Astrocyte (in vitro differentiated cells and primary cell): Measurements from ENCODE around the gene GRIA1. TPM values are rescaled to one million over a fixed set of nuclear protein-coding genes. Genes with fewer than 3 reads are reported as not detected.

ENCODE experiments used
- DNase-seq: peaks from one replicate; pipeline ENCODE4 v3.0.0-alpha.2; 2010; ENCODE audit warnings: low read depth
- FAIRE-seq: peaks from 2 replicates; lab custom pipeline; 2011; peaks lifted over from hg19 to GRCh38; lab: Jason Lieb, UNC
- H2AFZ ChIP-seq: 2 replicates; pipeline ENCODE4 v1.6.0; 2012; ENCODE audit warnings: low read depth, low read length, inconsistent platforms
- H3K27ac ChIP-seq: 2 replicates; pipeline ENCODE4 v1.5.1; 2011; ENCODE audit warnings: low read depth, low read length, inconsistent platforms
- H3K27me3 ChIP-seq: 2 replicates; pipeline ENCODE4 v1.6.0; 2011; ENCODE audit warnings: low read length, inconsistent platforms; ENCODE audit not compliant: insufficient read depth
- H3K36me3 ChIP-seq: 2 replicates; pipeline ENCODE4 v1.5.1; 2011; ENCODE audit warnings: low read length, inconsistent platforms; ENCODE audit not compliant: insufficient read depth
- H3K4me1 ChIP-seq: 2 replicates; pipeline ENCODE4 v1.5.1; 2011; ENCODE audit warnings: low read length, inconsistent platforms; ENCODE audit not compliant: insufficient read depth
- H3K4me2 ChIP-seq: 2 replicates; pipeline ENCODE4 v1.6.0; 2012; ENCODE audit warnings: low read length, inconsistent platforms
- H3K4me3 ChIP-seq: 2 replicates; pipeline ENCODE4 v1.5.1; 2011; ENCODE audit warnings: low read depth, mild to moderate bottlenecking, low read length, inconsistent platforms; ENCODE audit not compliant: insufficient read depth
- H3K79me2 ChIP-seq: 2 replicates; pipeline ENCODE4 v1.6.0; 2012; ENCODE audit warnings: mild to moderate bottlenecking, low read length, inconsistent platforms; ENCODE audit not compliant: insufficient read depth
- H3K9ac ChIP-seq: 2 replicates; pipeline ENCODE4 v1.6.0; 2012; ENCODE audit warnings: mild to moderate bottlenecking, low read length, inconsistent platforms
- H3K9me3 ChIP-seq: 2 replicates; pipeline ENCODE4 v1.5.1; 2012; ENCODE audit warnings: low read depth, mild to moderate bottlenecking, low read length, inconsistent platforms; ENCODE audit not compliant: insufficient read depth
- H4K20me1 ChIP-seq: 2 replicates; pipeline ENCODE4 v1.6.0; 2012; ENCODE audit warnings: low read length, inconsistent platforms; ENCODE audit not compliant: insufficient read depth
- H3K27ac Mint-ChIP-seq: one replicate; pipeline ENCODE4 v1.8.0; 2021; ENCODE audit warnings: mild to moderate bottlenecking, mixed read lengths; ENCODE audit not compliant: unreplicated experiment
- H3K27me3 Mint-ChIP-seq: one replicate; pipeline ENCODE4 v1.8.0; 2021; ENCODE audit warnings: low read depth, mixed read lengths; ENCODE audit not compliant: unreplicated experiment
- H3K36me3 Mint-ChIP-seq: one replicate; pipeline ENCODE4 v1.8.0; 2021; ENCODE audit warnings: low read depth, mixed read lengths; ENCODE audit not compliant: unreplicated experiment
- H3K4me1 Mint-ChIP-seq: one replicate; pipeline ENCODE4 v1.8.0; 2021; ENCODE audit warnings: low read depth, mixed read lengths; ENCODE audit not compliant: unreplicated experiment
- H3K4me3 Mint-ChIP-seq: one replicate; pipeline ENCODE4 v1.8.0; 2021; ENCODE audit warnings: mild to moderate bottlenecking, moderate library complexity, mixed read lengths; ENCODE audit not compliant: unreplicated experiment
- H3K9me3 Mint-ChIP-seq: one replicate; pipeline ENCODE4 v1.8.0; 2021; ENCODE audit warnings: mild to moderate bottlenecking, mixed read lengths; ENCODE audit not compliant: unreplicated experiment
- EZH2 ChIP-seq: IDR thresholded peaks from 2 replicates; pipeline ENCODE4 v1.6.1; 2012; ENCODE audit warnings: mild to moderate bottlenecking, low read length, inconsistent platforms; ENCODE audit not compliant: insufficient read depth
- total RNA-seq: library from RNA; stranded (reverse); gene quantifications from 2 replicates; pipeline ENCODE4 v1.2.1, GENCODE V29; 2021
- TF ChIP-seq, protein P1 (sequence below): IDR thresholded peaks from 2 replicates; pipeline ENCODE4 v1.5.1; 2011; ENCODE audit warnings: low read depth, mild to moderate bottlenecking, inconsistent platforms, low read length, moderate library complexity; ENCODE audit not compliant: insufficient read depth

GRIA1 gene
- total RNA-seq, 1 donor from 2014 or later: 5.4 TPM

DNA sequence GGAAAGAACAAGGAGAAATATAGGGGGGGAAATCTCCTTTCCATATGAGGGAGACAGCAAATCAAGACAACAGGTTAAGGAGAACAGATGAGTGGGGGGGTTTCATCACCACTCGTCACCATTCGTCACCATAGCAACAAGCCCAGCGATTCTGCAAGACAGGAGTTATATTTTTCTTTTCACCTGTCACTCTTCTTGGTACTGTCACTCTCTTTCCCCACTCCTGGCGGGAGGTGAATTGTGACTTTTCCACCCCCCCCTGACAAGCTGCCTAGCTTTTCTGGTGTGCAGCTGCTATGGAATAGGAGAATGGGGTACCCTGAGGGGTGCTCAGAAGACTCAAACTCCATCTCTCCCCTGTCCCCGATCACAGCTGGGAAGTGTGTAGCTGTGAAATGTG, 308.4 kb downstream of the GRIA1 start:
- Histone ChIP-seq H3K9me3 (no peaks in the 10 kb centered on the region), H3K27me3 (no peaks in the 10 kb centered on the region), H3K4me3 (no peak overlapping the region), H3K36me3 (no peaks in the 10 kb centered on the region), H4K20me1 (no peaks in the 10 kb centered on the region), H3K4me1 (no peaks in the 10 kb centered on the region), H3K9ac (no peak overlapping the region), H2AFZ (no peak overlapping the region), H3K27ac (no peak overlapping the region), H3K4me2 (no peak overlapping the region), H3K79me2 (no peaks in the 10 kb centered on the region)
- TF ChIP-seq, protein P1, sequence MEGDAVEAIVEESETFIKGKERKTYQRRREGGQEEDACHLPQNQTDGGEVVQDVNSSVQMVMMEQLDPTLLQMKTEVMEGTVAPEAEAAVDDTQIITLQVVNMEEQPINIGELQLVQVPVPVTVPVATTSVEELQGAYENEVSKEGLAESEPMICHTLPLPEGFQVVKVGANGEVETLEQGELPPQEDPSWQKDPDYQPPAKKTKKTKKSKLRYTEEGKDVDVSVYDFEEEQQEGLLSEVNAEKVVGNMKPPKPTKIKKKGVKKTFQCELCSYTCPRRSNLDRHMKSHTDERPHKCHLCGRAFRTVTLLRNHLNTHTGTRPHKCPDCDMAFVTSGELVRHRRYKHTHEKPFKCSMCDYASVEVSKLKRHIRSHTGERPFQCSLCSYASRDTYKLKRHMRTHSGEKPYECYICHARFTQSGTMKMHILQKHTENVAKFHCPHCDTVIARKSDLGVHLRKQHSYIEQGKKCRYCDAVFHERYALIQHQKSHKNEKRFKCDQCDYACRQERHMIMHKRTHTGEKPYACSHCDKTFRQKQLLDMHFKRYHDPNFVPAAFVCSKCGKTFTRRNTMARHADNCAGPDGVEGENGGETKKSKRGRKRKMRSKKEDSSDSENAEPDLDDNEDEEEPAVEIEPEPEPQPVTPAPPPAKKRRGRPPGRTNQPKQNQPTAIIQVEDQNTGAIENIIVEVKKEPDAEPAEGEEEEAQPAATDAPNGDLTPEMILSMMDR: no peak
- TF ChIP-seq EZH2: no peak
- H3K4me3 Mint-ChIP-seq: no peak overlapping the region
- no peak for FAIRE-seq
- H3K27ac Mint-ChIP-seq: no peak overlapping the region
- H3K4me1 Mint-ChIP-seq: peaks cover 5% of the 10 kb centered on the region
- no peak for DNase-seq
- H3K9me3 Mint-ChIP-seq: no peaks in the 10 kb centered on the region
- H3K36me3 Mint-ChIP-seq: no peaks in the 10 kb centered on the region
- no peaks in the 10 kb centered on the region for H3K27me3 Mint-ChIP-seq

DNA sequence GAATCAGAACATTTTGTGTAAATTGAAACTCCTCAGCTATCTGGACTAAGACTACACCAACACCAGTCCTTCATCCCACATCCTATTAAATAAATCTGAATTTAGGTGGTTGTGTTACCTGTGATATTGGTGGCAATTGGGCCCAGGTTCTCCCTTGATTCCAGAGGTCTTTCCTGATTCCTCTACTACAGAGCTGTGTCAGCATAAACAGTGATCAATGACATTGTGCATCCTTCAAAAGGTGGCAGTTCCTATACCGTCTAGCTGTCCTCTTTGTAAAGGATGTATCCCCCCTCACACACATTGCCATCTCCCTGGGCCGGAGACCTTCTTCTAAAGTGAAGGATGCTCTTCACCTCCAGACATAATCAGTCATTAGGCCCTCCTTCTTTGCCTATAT, 309.0 kb downstream of the GRIA1 start:
- H3K27ac ChIP-seq: no peak overlapping the region
- Mint-ChIP-seq H3K27ac (no peak overlapping the region), H3K36me3 (no peaks in the 10 kb centered on the region), H3K9me3 (no peaks in the 10 kb centered on the region), H3K4me1 (peaks cover 5% of the 10 kb centered on the region), H3K4me3 (no peak overlapping the region), H3K27me3 (no peaks in the 10 kb centered on the region)
- H3K27me3 ChIP-seq: no peaks in the 10 kb centered on the region
- H4K20me1 ChIP-seq: no peaks in the 10 kb centered on the region
- H3K9me3 ChIP-seq: no peaks in the 10 kb centered on the region
- H3K79me2 ChIP-seq: no peaks in the 10 kb centered on the region
- TF ChIP-seq, protein P1: no peak
- no peak for TF ChIP-seq EZH2
- no peak overlapping the region for H2AFZ ChIP-seq
- DNase-seq (no peak), FAIRE-seq (no peak)
- no peak overlapping the region for H3K4me3 ChIP-seq
- H3K4me1 ChIP-seq: no peaks in the 10 kb centered on the region
- no peak overlapping the region for H3K9ac ChIP-seq
- no peak overlapping the region for H3K4me2 ChIP-seq
- no peaks in the 10 kb centered on the region for H3K36me3 ChIP-seq

DNA sequence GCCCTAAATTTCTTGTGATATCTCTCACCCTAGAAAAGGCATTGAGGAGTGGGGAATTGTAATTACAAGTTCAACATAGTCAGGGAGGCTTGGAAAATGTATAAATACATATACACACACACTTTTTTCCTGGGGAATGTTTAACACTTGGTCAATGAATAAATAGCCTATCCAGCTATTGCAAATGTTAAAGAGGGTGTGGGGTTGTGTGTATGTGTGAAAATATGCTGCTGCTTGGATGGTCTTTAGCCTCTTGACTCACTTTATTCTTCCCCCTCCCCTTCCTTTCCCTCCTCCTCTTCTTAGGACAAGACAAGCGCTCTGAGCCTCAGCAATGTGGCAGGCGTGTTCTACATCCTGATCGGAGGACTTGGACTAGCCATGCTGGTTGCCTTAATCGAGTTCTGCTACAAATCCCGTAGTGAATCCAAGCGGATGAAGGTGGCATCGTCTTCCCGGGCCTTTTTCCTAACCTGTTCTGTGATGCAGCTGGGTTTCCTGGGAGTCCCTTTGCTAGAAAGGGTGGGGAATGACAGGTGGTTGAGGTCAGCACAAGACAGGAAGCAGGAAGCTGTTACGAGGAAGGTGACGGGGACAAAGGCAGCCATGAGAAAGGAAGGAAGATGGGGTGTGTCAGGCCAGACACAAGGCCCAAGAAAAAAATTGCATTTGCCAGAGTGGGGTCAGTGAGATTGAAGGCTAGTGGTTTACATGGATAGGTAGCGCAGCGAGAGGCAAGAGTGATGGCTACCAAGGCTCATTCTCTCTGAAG, 311.8 kb downstream of the GRIA1 start:
- FAIRE-seq (no peak), DNase-seq (no peak)
- Mint-ChIP-seq H3K27me3 (peaks cover 5% of the 10 kb centered on the region), H3K4me3 (no peak overlapping the region), H3K4me1 (peaks cover 5% of the 10 kb centered on the region), H3K9me3 (no peaks in the 10 kb centered on the region), H3K36me3 (no peaks in the 10 kb centered on the region), H3K27ac (no peak overlapping the region)
- H3K4me3 ChIP-seq: no peak overlapping the region
- no peak overlapping the region for H3K4me2 ChIP-seq
- no peaks in the 10 kb centered on the region for H3K79me2 ChIP-seq
- no peaks in the 10 kb centered on the region for H3K36me3 ChIP-seq
- no peaks in the 10 kb centered on the region for H3K27me3 ChIP-seq
- H4K20me1 ChIP-seq: no peaks in the 10 kb centered on the region
- H3K27ac ChIP-seq: no peak overlapping the region
- H3K9ac ChIP-seq: no peak overlapping the region
- no peak overlapping the region for H2AFZ ChIP-seq
- H3K9me3 ChIP-seq: no peaks in the 10 kb centered on the region
- TF ChIP-seq, protein P1: no peak
- TF ChIP-seq EZH2: no peak
- no peaks in the 10 kb centered on the region for H3K4me1 ChIP-seq
